ENCODE measurements around the gene PDS5B. TPM values are rescaled to one million over a fixed set of nuclear protein-coding genes. Genes with fewer than 3 reads are reported as not detected.

PDS5B gene
- total and polyA plus RNA-seq, 2 of the 8 experiments (the other 6 are each of a cell fraction or from before 2014, with no cell fraction given), result 5.5 to 54.6 TPM

DNA sequence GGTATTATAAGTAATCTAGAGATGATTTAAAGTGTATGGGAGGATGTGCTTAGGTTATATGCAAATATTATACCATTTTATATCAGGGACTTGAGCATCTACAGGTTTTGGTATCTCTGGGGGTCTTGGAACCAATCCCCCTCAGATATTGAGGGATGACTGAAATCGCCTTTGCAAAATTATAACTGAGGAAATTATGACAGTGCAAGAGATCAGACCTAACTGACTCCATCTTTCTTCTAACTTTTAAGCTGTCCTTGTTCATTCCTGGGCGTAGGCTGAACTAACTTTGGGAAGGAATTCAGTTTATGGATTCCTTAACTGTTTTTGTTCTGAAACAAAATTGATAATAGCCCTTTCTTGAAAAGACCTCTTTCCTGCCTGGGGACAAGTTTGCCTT, 239.2 kb downstream of the PDS5B start:
- no peak overlapping the region for H3K14ac ChIP-seq (ENCODE audit: insufficient read length)
- H2BK20ac ChIP-seq (ENCODE audit: low read length), result no peak overlapping the region
- H3K4me1 ChIP-seq (replicated peaks in 1 of 4; ENCODE audit: control insufficient read depth in 3 of 4, insufficient read depth in 4 of 4, low read length in 3 of 4), result peaks cover 0 to 12% (median 8%) of the 10 kb centered on the region in 4 experiments; a peak in 4 of 7 replicates
- H2BK120ac ChIP-seq (replicated peaks; ENCODE audit: low read depth, low read length), result no peak overlapping the region
- no peak overlapping the region for H3K56ac ChIP-seq (replicated peaks; ENCODE audit: insufficient read length, low read depth, low read length)
- no peak overlapping the region for H2AFZ ChIP-seq (ENCODE audit: low read length)
- H3K23ac ChIP-seq (ENCODE audit: insufficient read length), result no peak overlapping the region
- DNase-seq (ENCODE audit: low read depth in 1 of 2, low spot score in 2 of 2), result no peak
- H4K8ac ChIP-seq (ENCODE audit: extremely low read depth, insufficient read depth, low read length), result no peak overlapping the region
- 90% methylated on average over 2 of the region's 2 CpGs; no CpG with 5 or more reads in 1 of the 2 experiments for WGBS, 2 experiments (ENCODE audit: extremely low coverage in 1 of 2, insufficient coverage in 1 of 2, insufficient read length in 1 of 2, insufficient replicate concordance in 2 of 2, low coverage in 1 of 2, low lambda C conversion rate in 2 of 2, missing lambda C conversion rate in 1 of 2)
- H3K18ac ChIP-seq (ENCODE audit: extremely low read depth, low read length), result no peak overlapping the region
- no peaks in the 10 kb centered on the region for H3K36me3 ChIP-seq (ENCODE audit: control insufficient read depth in 2 of 4, insufficient read depth in 4 of 4, low read length in 3 of 4)
- no peak overlapping the region for H2AK5ac ChIP-seq (ENCODE audit: low read depth, low read length)
- no peak overlapping the region for H2BK5ac ChIP-seq (ENCODE audit: low read depth, low read length)
- no peaks in the 10 kb centered on the region for H3K79me1 ChIP-seq (ENCODE audit: low read depth, low read length)
- H3K27me3 ChIP-seq (replicated peaks in 1 of 4; ENCODE audit: control insufficient read depth in 3 of 4, extremely low read depth in 1 of 4, insufficient read depth in 3 of 4, low read length in 3 of 4), result no peaks in the 10 kb centered on the region
- no peak overlapping the region for H3K9ac ChIP-seq (replicated peaks in 1 of 4; ENCODE audit: extremely low read depth in 1 of 4, low read depth in 3 of 4, low read length in 3 of 4)
- no peak overlapping the region for H3K4ac ChIP-seq (replicated peaks; ENCODE audit: insufficient read length, low read depth, low read length)
- H3K9me3 ChIP-seq (ENCODE audit: insufficient read depth in 2 of 2, low read depth in 1 of 2, low read length in 1 of 2), result no peaks in the 10 kb centered on the region
- POLR2A ChIA-PET (ENCODE audit: partially characterized antibody), result no interaction called here
- no peak overlapping the region for H3K4me2 ChIP-seq (ENCODE audit: insufficient read depth in 1 of 2, low read depth in 2 of 2, low read length in 2 of 2)
- no peaks in the 10 kb centered on the region for H3K79me2 ChIP-seq (ENCODE audit: control insufficient read depth in 1 of 2, insufficient read depth in 2 of 2, low read length in 2 of 2)
- no peak overlapping the region for H4K91ac ChIP-seq (replicated peaks; ENCODE audit: insufficient read length, low read length)
- H2BK15ac ChIP-seq (ENCODE audit: low read length), result no peak overlapping the region
- H3K27ac ChIP-seq (ENCODE audit: low read depth, low read length), result no peak overlapping the region
- H4K20me1 ChIP-seq (replicated peaks in 1 of 2; ENCODE audit: control insufficient read depth in 1 of 2, insufficient read depth in 2 of 2, low read length in 2 of 2), result peaks cover 0 to 2% of the 10 kb centered on the region in 2 experiments
- no peak overlapping the region for H3K4me3 ChIP-seq (ENCODE audit: extremely low read depth in 1 of 4, insufficient read depth in 2 of 4, low read depth in 3 of 4, low read length in 4 of 4)
- no peak for FAIRE-seq
- H3K23me2 ChIP-seq (ENCODE audit: low read depth, low read length), result peaks cover 2% of the 10 kb centered on the region; the same call in 1 of the 2 replicates
- no peak for TF ChIP-seq EP300 (IDR thresholded peaks at IDR 0.05; ENCODE audit: borderline replicate concordance in 1 of 2, low read depth in 2 of 2, low read length in 2 of 2)
- no peak for TF ChIP-seq CBX8 (IDR thresholded peaks at IDR 0.05; ENCODE audit: borderline replicate concordance, low read depth, low read length)
- no peak for TF ChIP-seq EZH2 (IDR thresholded peaks at IDR 0.05; ENCODE audit: low read depth, low read length, severe bottlenecking)
- no peak for TF ChIP-seq EGR1 (IDR thresholded peaks at IDR 0.05; ENCODE audit: borderline replicate concordance, low read depth, low read length)
- no peak for TF ChIP-seq POLR2AphosphoS5 (IDR thresholded peaks at IDR 0.05; ENCODE audit: low read depth, low read length)
- no peak for TF ChIP-seq SP2 (IDR thresholded peaks at IDR 0.05; ENCODE audit: low read length)
- no peak for TF ChIP-seq RBBP5 (IDR thresholded peaks at IDR 0.05; ENCODE audit: borderline replicate concordance, low read depth, low read length)
- no peak for TF ChIP-seq KDM1A (IDR thresholded peaks at IDR 0.05; ENCODE audit: borderline replicate concordance, low read length)
- no peak for TF ChIP-seq GTF2F1 (IDR thresholded peaks at IDR 0.05; ENCODE audit: borderline replicate concordance, low read depth, low read length)
- no peak for TF ChIP-seq BACH1 (IDR thresholded peaks at IDR 0.05; ENCODE audit: low read length)
- no peak for TF ChIP-seq JUND (IDR thresholded peaks at IDR 0.05; ENCODE audit: low read length)
- TF ChIP-seq YY1 (IDR thresholded peaks at IDR 0.05; ENCODE audit: low read depth, low read length), result no peak
- TF ChIP-seq RXRA (IDR thresholded peaks at IDR 0.05; ENCODE audit: insufficient read depth, low read depth, low read length), result no peak
- no peak for TF ChIP-seq TEAD4 (IDR thresholded peaks at IDR 0.05; ENCODE audit: low read depth, low read length)
- TF ChIP-seq CTBP2 (IDR thresholded peaks at IDR 0.05; ENCODE audit: borderline replicate concordance, insufficient read depth, insufficient read length, low read length), result no peak
- no peak for TF ChIP-seq CHD2 (IDR thresholded peaks at IDR 0.05; ENCODE audit: low read length)
- CTCF ChIA-PET (ENCODE audit: partially characterized antibody), result no interaction called here
- no peak overlapping the region for H4K5ac ChIP-seq (ENCODE audit: insufficient read length, low read depth, low read length)
- H2BK12ac ChIP-seq (ENCODE audit: low read depth, low read length), result no peak overlapping the region

All from H1 (cell line).